Mesenchymal stem cell (in vitro differentiated cells and primary cell): ENCODE results near the gene ALDH3A1.

ENCODE experiments used
- DNase-seq: peaks from one replicate; pipeline ENCODE4 v3.0.0-alpha.2; 2013
- H2AFZ ChIP-seq: one replicate; pipeline ENCODE4 v1.6.1; 2013; ENCODE audit warnings: low read depth, mild to moderate bottlenecking, control low read depth, inconsistent platforms, low read length, moderate library complexity
- H2AK5ac ChIP-seq: 2 replicates; pipeline ENCODE4 v1.6.1; 2013; ENCODE audit warnings: low read length, moderate library complexity, mild to moderate bottlenecking, inconsistent platforms; ENCODE audit not compliant: severe bottlenecking
- H2BK120ac ChIP-seq: one replicate; pipeline ENCODE4 v1.6.1; 2013; ENCODE audit warnings: low read depth, mild to moderate bottlenecking, inconsistent platforms, low read length, moderate library complexity
- H2BK12ac ChIP-seq, 2 experiments: one replicate each; pipeline ENCODE4 v1.6.1; 2013; ENCODE audit warnings: inconsistent platforms in 2 of 2, low read length in 2 of 2, mild to moderate bottlenecking in 2 of 2, moderate library complexity in 2 of 2, control low read depth in 1 of 2
- H2BK15ac ChIP-seq: one replicate; pipeline ENCODE4 v1.6.1; 2013; ENCODE audit warnings: mild to moderate bottlenecking, low read depth, inconsistent platforms; ENCODE audit not compliant: poor library complexity, severe bottlenecking
- H2BK5ac ChIP-seq: 2 replicates; pipeline ENCODE4 v1.6.1; 2013; ENCODE audit warnings: low read depth, mild to moderate bottlenecking, low read length, control low read depth, inconsistent platforms; ENCODE audit not compliant: poor library complexity, severe bottlenecking
- H3K14ac ChIP-seq, 2 experiments: one replicate each; pipeline ENCODE4 v1.6.1; 2013; ENCODE audit warnings: inconsistent platforms in 2 of 2, low read length in 2 of 2, control low read depth in 1 of 2, mild to moderate bottlenecking in 1 of 2, moderate library complexity in 1 of 2
- H3K18ac ChIP-seq, 2 experiments: one replicate each; pipeline ENCODE4 v1.6.1; 2013; ENCODE audit warnings: inconsistent platforms in 2 of 2, low read length in 2 of 2, control low read depth in 1 of 2, low read depth in 1 of 2, mild to moderate bottlenecking in 1 of 2
- H3K23ac ChIP-seq, 2 experiments: one replicate each; pipeline ENCODE4 v1.6.1; 2013; ENCODE audit warnings: inconsistent platforms in 2 of 2, low read length in 2 of 2, mild to moderate bottlenecking in 2 of 2, moderate library complexity in 2 of 2, control low read depth in 1 of 2
- H3K27ac ChIP-seq: 2 replicates; pipeline ENCODE4 v1.5.1; 2013; ENCODE audit warnings: mild to moderate bottlenecking, moderate library complexity, low read length, control low read depth, inconsistent platforms; ENCODE audit not compliant: poor library complexity, severe bottlenecking
- H3K27me3 ChIP-seq, 2 experiments: 2 replicates each; pipeline versions ENCODE4 v1.6.1 to v1.7.0; 2013; ENCODE audit warnings: low read length in 2 of 2, mild to moderate bottlenecking in 2 of 2, moderate library complexity in 2 of 2, control low read depth in 1 of 2, inconsistent platforms in 1 of 2; ENCODE audit not compliant: control insufficient read depth in 1 of 2, insufficient read depth in 1 of 2
- H3K36me3 ChIP-seq, 2 experiments: 2 replicates each; pipeline versions ENCODE4 v1.6.1 to v1.7.0; 2013; ENCODE audit warnings: low read length in 2 of 2, control low read depth in 1 of 2, inconsistent platforms in 1 of 2, low read depth in 1 of 2, mild to moderate bottlenecking in 1 of 2; ENCODE audit not compliant: insufficient read depth in 2 of 2, control insufficient read depth in 1 of 2
- H3K4ac ChIP-seq, 2 experiments: one replicate each; pipeline ENCODE4 v1.6.1; 2013; ENCODE audit warnings: inconsistent platforms in 2 of 2, low read length in 2 of 2, mild to moderate bottlenecking in 2 of 2, moderate library complexity in 2 of 2, control low read depth in 1 of 2, low read depth in 1 of 2
- H3K4me1 ChIP-seq: 2 replicates; pipeline ENCODE4 v1.6.1; 2013; ENCODE audit warnings: low read depth, low read length, control low read depth; ENCODE audit not compliant: control insufficient read depth, insufficient read depth
- H3K4me2 ChIP-seq: 2 replicates; pipeline ENCODE4 v1.6.1; 2013; ENCODE audit warnings: low read length, mild to moderate bottlenecking, inconsistent platforms; ENCODE audit not compliant: poor library complexity, severe bottlenecking
- H3K4me3 ChIP-seq, 2 experiments: 2 replicates each; pipeline versions ENCODE4 v1.5.1 to v1.7.0; 2013; ENCODE audit warnings: low read length in 2 of 2, mild to moderate bottlenecking in 2 of 2, control low read depth in 1 of 2, low read depth in 1 of 2; ENCODE audit not compliant: insufficient read depth in 1 of 2
- H3K79me1 ChIP-seq: replicated peaks from 2 replicates; pipeline ENCODE4 v1.6.1; 2013; ENCODE audit warnings: mild to moderate bottlenecking, control low read depth, low read length, inconsistent platforms; ENCODE audit not compliant: poor library complexity, severe bottlenecking
- H3K9ac ChIP-seq: 2 replicates; pipeline ENCODE4 v1.7.0; 2013; ENCODE audit warnings: mild to moderate bottlenecking, low read length, moderate library complexity
- H3K9me3 ChIP-seq: 2 replicates; pipeline ENCODE4 v1.7.0; 2013; ENCODE audit warnings: mild to moderate bottlenecking, low read length; ENCODE audit not compliant: control insufficient read depth
- H4K8ac ChIP-seq: one replicate; pipeline ENCODE4 v1.6.1; 2013; ENCODE audit warnings: inconsistent platforms, mild to moderate bottlenecking, low read length, moderate library complexity
- H4K91ac ChIP-seq: one replicate; pipeline ENCODE4 v1.6.1; 2013; ENCODE audit warnings: mild to moderate bottlenecking, low read length, inconsistent platforms
- WGBS: methylation state at CpG from one replicate; pipeline ENCODE4 v1.1.7; 2013; ENCODE audit warnings: mixed read lengths; 5-methylcytosine and 5-hydroxymethylcytosine counted together

ALDH3A1 gene

GRCh38 chr17:19731626-19732025 lies 16.5 kb downstream of the ALDH3A1 start:
- no peak overlapping the region for H3K4me3 ChIP-seq
- peaks cover 5 to 19% of the 10 kb centered on the region in 2 experiments for H3K27me3 ChIP-seq
- no peak overlapping the region for H2BK15ac ChIP-seq
- H3K9ac ChIP-seq = no peak overlapping the region
- H3K4ac ChIP-seq = no peak overlapping the region
- H3K79me1 ChIP-seq = no peaks in the 10 kb centered on the region
- peak overlapping the region in 1 of 2 experiments; percentile 9 for H3K23ac ChIP-seq
- WGBS = 92% methylated on average over 11 of the region's 11 CpGs
- H2AFZ ChIP-seq = no peak overlapping the region
- no peak overlapping the region for H3K14ac ChIP-seq
- no peak overlapping the region for H2BK12ac ChIP-seq
- H2AK5ac ChIP-seq = no peak overlapping the region
- H2BK120ac ChIP-seq = no peak overlapping the region
- no peak overlapping the region for H2BK5ac ChIP-seq
- no peak overlapping the region for H4K8ac ChIP-seq
- H3K36me3 ChIP-seq = peaks cover 0 to 3% of the 10 kb centered on the region in 2 experiments
- no peak overlapping the region for H4K91ac ChIP-seq
- no peak for DNase-seq
- no peaks in the 10 kb centered on the region for H3K9me3 ChIP-seq
- H3K27ac ChIP-seq = no peak overlapping the region
- peaks cover 14% of the 10 kb centered on the region for H3K4me1 ChIP-seq
- no peak overlapping the region for H3K4me2 ChIP-seq
- H3K18ac ChIP-seq = no peak overlapping the region

GRCh38 chr17:19730843-19731242 lies 17.3 kb downstream of the ALDH3A1 start:
- H3K27ac ChIP-seq = no peak overlapping the region
- H3K4ac ChIP-seq = no peak overlapping the region
- no peak overlapping the region for H3K9ac ChIP-seq
- no peak overlapping the region for H2AK5ac ChIP-seq
- H4K8ac ChIP-seq = no peak overlapping the region
- no peak overlapping the region for H3K23ac ChIP-seq
- H3K27me3 ChIP-seq = peaks cover 5 to 16% of the 10 kb centered on the region in 2 experiments
- no peak overlapping the region for H4K91ac ChIP-seq
- H2BK5ac ChIP-seq = no peak overlapping the region
- no peak overlapping the region for H2AFZ ChIP-seq
- peaks cover 0 to 3% of the 10 kb centered on the region in 2 experiments for H3K36me3 ChIP-seq
- no peaks in the 10 kb centered on the region for H3K9me3 ChIP-seq
- no peaks in the 10 kb centered on the region for H3K79me1 ChIP-seq
- no peak overlapping the region for H3K4me2 ChIP-seq
- no peak overlapping the region for H3K14ac ChIP-seq
- DNase-seq = no peak
- no peak overlapping the region for H2BK120ac ChIP-seq
- H2BK15ac ChIP-seq = no peak overlapping the region
- H3K18ac ChIP-seq = no peak overlapping the region
- H3K4me3 ChIP-seq = no peak overlapping the region
- no peak overlapping the region for H2BK12ac ChIP-seq
- WGBS = 94% methylated on average over 4 of the region's 4 CpGs
- peaks cover 14% of the 10 kb centered on the region for H3K4me1 ChIP-seq

- DNase-seq = no peak
- H3K9ac ChIP-seq = no peak overlapping the region
- H3K4ac ChIP-seq = no peak overlapping the region
- H3K27ac ChIP-seq = no peak overlapping the region
- H2BK120ac ChIP-seq = no peak overlapping the region
- peak overlapping the region in 1 of 2 experiments; percentile 64 for H2BK12ac ChIP-seq
- H4K91ac ChIP-seq = no peak overlapping the region
- H3K9me3 ChIP-seq = no peaks in the 10 kb centered on the region
- H2BK5ac ChIP-seq = no peak overlapping the region
- H2AK5ac ChIP-seq = no peak overlapping the region
- no peak overlapping the region for H3K4me2 ChIP-seq
- no peak overlapping the region for H3K18ac ChIP-seq
- H3K23ac ChIP-seq = no peak overlapping the region
- H4K8ac ChIP-seq = no peak overlapping the region
- no peak overlapping the region for H2BK15ac ChIP-seq
- H3K4me1 ChIP-seq = peaks cover 16% of the 10 kb centered on the region
- no peak overlapping the region for H3K4me3 ChIP-seq
- H3K36me3 ChIP-seq = peaks cover 0 to 3% of the 10 kb centered on the region in 2 experiments
- no peak overlapping the region for H2AFZ ChIP-seq
- H3K27me3 ChIP-seq = peaks cover 5 to 16% of the 10 kb centered on the region in 2 experiments
- H3K14ac ChIP-seq = no peak overlapping the region
- WGBS = 93% methylated on average over 6 of the region's 6 CpGs
- no peaks in the 10 kb centered on the region for H3K79me1 ChIP-seq
These were observed 18.2 kb downstream of the ALDH3A1 start for GRCh38 chr17:19729900-19730299.

- H3K18ac ChIP-seq = peak overlapping the region; percentile 96 to 98
- peak overlapping the region in 1 of 2 experiments; percentile 78 for H3K14ac ChIP-seq
- peak overlapping the region; percentile 85 for H3K9ac ChIP-seq
- peak overlapping the region; percentile 62 for H3K27ac ChIP-seq
- H2BK12ac ChIP-seq = peak overlapping the region in 1 of 2 experiments; percentile 99
- H3K36me3 ChIP-seq = peaks cover 0 to 3% of the 10 kb centered on the region in 2 experiments
- H4K8ac ChIP-seq = peak overlapping the region; percentile 86
- H3K27me3 ChIP-seq = peaks cover 5 to 8% of the 10 kb centered on the region in 2 experiments
- peak overlapping the region; percentile 81 for H4K91ac ChIP-seq
- no peak overlapping the region for H3K23ac ChIP-seq
- no peaks in the 10 kb centered on the region for H3K9me3 ChIP-seq
- peak overlapping the region; percentile 54 for H2AFZ ChIP-seq
- peak overlapping the region in 1 of 2 experiments; percentile 4 for H3K4me3 ChIP-seq
- no peak overlapping the region for H2AK5ac ChIP-seq
- no peak overlapping the region for H2BK15ac ChIP-seq
- peak; percentile 89 for DNase-seq
- 39% methylated on average over 7 of the region's 7 CpGs for WGBS
- H2BK120ac ChIP-seq = peak overlapping the region; percentile 86
- no peaks in the 10 kb centered on the region for H3K79me1 ChIP-seq
- peak overlapping the region; percentile 77 for H2BK5ac ChIP-seq
- peak overlapping the region; percentile 92 to 96 for H3K4ac ChIP-seq
- no peak overlapping the region for H3K4me2 ChIP-seq
- H3K4me1 ChIP-seq = peaks cover 17% of the 10 kb centered on the region
These were observed 20.0 kb downstream of the ALDH3A1 start for GRCh38 chr17:19728084-19728495.
